ENCODE results near the gene ZBTB46.
"Not testable (repeated sequence)": the region's sequence is repeated elsewhere in the genome, so short reads cannot be mapped to it uniquely, and the experiment has no call there.

Gene ZBTB46, protein sequence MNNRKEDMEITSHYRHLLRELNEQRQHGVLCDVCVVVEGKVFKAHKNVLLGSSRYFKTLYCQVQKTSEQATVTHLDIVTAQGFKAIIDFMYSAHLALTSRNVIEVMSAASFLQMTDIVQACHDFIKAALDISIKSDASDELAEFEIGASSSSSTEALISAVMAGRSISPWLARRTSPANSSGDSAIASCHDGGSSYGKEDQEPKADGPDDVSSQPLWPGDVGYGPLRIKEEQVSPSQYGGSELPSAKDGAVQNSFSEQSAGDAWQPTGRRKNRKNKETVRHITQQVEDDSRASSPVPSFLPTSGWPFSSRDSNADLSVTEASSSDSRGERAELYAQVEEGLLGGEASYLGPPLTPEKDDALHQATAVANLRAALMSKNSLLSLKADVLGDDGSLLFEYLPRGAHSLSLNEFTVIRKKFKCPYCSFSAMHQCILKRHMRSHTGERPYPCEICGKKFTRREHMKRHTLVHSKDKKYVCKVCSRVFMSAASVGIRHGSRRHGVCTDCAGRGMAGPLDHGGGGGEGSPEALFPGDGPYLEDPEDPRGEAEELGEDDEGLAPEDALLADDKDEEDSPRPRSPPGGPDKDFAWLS

DNA sequence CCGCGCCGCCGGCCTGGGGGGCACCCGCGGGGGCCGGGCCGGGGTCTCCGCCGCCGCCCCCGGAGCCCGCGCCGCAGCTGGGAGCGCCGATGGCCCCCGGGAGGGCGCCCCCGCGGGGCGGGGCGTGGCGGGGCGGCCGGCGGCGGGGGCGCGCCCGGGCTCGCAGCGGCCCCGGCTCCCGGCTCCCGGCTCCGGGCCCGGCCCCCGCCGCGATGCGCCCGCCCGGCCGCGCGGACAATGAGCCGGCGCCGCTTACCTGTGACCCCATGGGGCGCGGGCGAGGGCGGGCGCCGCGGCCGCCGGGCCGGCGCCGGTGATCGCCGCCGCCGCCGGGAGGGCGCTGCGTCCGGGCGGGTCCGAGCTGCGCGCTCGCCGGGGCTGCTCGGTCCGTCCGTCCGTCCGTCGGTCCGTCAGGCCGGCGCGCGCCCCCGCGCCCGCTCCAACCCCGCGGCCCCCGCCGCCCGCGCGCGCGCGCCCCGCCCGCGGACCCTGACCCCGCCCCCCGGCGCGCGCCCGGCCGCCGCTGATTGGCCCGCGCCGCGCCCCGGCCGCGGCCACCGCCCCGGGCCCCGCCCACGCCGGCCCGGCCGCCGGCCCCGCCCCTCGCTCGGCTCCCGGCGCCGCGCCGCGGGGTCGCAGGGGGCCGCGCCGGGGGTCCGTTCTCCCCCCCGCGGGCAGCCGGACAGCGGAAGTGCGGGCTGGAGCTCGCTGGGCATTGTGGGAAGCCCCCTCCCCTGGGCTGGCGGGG, at the start of gene ZBTB46:
TSS of gene ZBTB46 (minus strand) at position 424 of the 748 bp plus-strand sequence. CDS start 40,507 bp downstream, outside the sequence.
- Histone ChIP-seq H3K4me1 (ENCODE audit: control insufficient read depth, insufficient read depth, low read length) (no peaks in the 10 kb centered on the region), H3K4me3 (ENCODE audit: low read length) (peak within 1 kb of the TSS; percentile 57), H3K36me3 (ENCODE audit: control insufficient read depth, insufficient read depth, low read length) (no peaks in the 10 kb centered on the region), H3K9ac (ENCODE audit: low read length) (no peak within 1 kb of the TSS), H3K27me3 (ENCODE audit: control insufficient read depth, insufficient read depth, low read length) (peaks cover 14% of the 10 kb centered on the region), H3K27ac (ENCODE audit: low read depth, low read length) (no peak within 1 kb of the TSS)

DNA sequence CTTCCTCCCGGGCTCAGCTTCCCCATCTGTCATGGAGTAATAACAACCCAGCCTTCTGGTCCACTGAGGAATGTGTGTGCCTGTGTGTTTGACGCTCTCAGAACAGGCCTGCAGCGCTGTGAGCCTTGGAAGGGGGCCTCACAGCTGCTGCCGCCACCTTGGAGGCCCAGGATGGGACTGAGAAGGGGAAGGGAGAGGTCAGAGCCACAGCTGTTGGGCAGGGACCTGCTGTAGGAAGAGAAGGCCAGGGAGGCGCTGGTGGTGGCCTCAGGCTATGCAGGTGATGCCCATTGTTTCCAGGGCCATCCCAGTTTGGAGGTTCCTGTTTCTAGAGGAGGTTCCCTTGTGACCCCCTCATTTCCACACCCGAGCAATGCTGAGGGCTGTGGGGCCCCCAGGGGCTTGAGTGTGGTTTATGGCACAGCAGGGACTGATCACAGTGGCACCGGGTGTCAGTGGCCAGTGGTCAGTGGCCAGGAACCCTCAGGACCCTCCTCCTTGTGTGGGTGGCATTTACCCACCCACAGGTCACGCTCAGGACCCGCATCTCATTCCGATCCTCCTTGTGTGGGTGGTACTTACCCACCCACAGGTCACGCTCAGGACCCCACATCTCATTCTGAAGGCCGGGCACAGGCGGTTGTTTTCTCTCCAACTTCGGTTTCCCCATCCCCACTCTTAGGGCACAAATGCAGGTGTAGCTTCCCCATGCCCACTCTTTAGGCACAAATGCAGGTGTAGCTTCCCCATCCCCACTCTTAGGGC, 48.0 kb upstream of the ZBTB46 start:
- no peaks in the 10 kb centered on the region for H3K27me3 ChIP-seq (ENCODE audit: control insufficient read depth, insufficient read depth, low read length)
- H3K9ac ChIP-seq (ENCODE audit: low read length), result no peak overlapping the region
- no peak overlapping the region for H3K27ac ChIP-seq (ENCODE audit: low read depth, low read length)
- H3K4me1 ChIP-seq (ENCODE audit: control insufficient read depth, insufficient read depth, low read length), result no peaks in the 10 kb centered on the region
- H3K36me3 ChIP-seq (ENCODE audit: control insufficient read depth, insufficient read depth, low read length), result peaks cover 28% of the 10 kb centered on the region
- no peak overlapping the region for H3K4me3 ChIP-seq (ENCODE audit: low read length)

DNA sequence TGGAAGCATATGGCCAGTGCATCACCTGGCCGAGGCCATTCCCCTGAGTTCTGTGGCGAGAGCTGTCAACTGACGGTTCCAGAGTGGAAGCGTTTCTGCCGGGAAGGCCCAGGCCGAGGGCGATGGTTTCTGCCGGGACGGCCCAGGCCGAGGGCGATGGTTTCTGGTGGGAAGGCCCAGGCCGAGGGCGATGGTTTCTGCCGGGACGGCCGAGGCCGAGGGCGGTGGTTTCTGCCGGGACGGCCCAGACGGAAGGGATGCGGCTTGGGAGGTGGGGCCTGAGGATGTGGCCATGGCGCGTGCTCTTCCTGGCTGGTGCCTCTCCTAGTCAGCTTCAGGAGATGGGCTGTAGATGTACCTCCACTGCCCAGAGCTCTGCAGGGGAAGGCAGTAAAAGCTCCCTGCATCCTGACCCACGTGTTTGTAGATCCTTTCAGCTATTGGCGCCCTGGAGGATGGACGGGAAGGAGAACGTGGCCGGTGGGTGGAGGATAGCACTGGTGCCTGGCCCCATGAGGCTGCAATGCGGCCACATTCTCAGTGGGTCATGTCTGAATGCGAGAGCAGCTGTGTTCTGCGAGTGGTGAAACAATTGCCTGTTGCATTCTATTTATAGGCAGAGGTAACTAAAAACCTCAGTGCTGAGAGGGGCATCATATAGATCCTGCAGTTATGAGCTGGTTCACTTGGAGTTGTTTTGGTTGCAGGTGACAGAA, 46.8 kb upstream of the ZBTB46 start:
- Histone ChIP-seq H3K27ac (ENCODE audit: low read depth, low read length) (no peak overlapping the region), H3K27me3 (ENCODE audit: control insufficient read depth, insufficient read depth, low read length) (no peaks in the 10 kb centered on the region), H3K4me1 (ENCODE audit: control insufficient read depth, insufficient read depth, low read length) (no peaks in the 10 kb centered on the region), H3K9ac (ENCODE audit: low read length) (no peak overlapping the region), H3K36me3 (ENCODE audit: control insufficient read depth, insufficient read depth, low read length) (peaks cover 29% of the 10 kb centered on the region), H3K4me3 (ENCODE audit: low read length) (no peak overlapping the region)

DNA sequence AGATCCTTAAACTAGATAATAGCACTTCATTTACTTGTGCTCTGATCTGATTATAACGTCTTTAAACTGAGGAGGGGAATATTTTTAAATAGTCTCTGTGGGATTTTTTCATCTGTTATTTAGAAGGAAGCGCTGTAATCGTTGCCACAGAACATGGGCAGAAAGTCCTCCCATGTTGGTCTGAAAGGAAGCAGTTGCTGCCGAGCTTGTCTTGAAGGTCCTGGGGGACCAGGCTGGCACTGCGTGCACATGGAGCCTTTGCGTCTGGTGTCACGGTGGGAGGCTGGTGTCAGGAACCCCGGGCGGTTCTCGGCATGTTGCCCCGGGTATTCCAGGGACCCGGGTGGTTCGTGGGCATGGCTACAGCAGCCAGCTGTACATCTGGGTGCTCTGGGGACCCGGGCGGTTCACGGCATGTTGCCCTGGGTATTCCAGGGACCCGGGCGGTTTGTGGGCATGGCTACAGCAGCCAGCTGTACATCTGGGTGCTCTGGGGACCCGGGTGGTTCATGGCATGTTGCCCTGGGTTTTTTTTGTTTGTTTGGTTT, 45.5 kb upstream of the ZBTB46 start:
- Histone ChIP-seq H3K9ac (ENCODE audit: low read length) (no peak overlapping the region), H3K27me3 (ENCODE audit: control insufficient read depth, insufficient read depth, low read length) (no peaks in the 10 kb centered on the region), H3K4me3 (ENCODE audit: low read length) (no peak overlapping the region), H3K36me3 (ENCODE audit: control insufficient read depth, insufficient read depth, low read length) (peaks cover 28% of the 10 kb centered on the region), H3K27ac (ENCODE audit: low read depth, low read length) (no peak overlapping the region), H3K4me1 (ENCODE audit: control insufficient read depth, insufficient read depth, low read length) (no peaks in the 10 kb centered on the region)

DNA sequence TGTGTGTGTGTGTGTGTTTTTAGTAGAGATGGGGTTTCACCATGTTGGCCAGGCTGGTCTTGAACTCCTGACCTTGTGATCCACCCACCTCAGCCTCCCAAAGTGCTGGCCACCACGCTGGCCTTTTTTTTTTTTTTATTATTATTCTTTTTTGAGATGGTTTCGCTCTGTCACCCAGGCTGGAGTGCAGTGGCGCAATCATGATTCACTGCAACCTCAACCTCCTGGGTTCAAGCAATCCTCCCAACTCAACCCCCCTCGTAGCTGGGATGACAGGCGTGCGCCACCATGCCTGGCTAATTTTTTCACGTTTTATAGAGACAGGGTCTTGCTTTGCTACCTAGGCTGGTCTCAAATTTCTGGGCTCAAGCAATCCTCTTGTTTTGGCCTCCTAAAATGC, 43.2 kb upstream of the ZBTB46 start:
- H3K36me3 ChIP-seq (ENCODE audit: control insufficient read depth, insufficient read depth, low read length), result peaks cover 27% of the 10 kb centered on the region
- not testable (repeated sequence) for H3K27me3 ChIP-seq (ENCODE audit: control insufficient read depth, insufficient read depth, low read length); H3K9ac ChIP-seq (ENCODE audit: low read length); H3K27ac ChIP-seq (ENCODE audit: low read depth, low read length); H3K4me1 ChIP-seq (ENCODE audit: control insufficient read depth, insufficient read depth, low read length); H3K4me3 ChIP-seq (ENCODE audit: low read length)

DNA sequence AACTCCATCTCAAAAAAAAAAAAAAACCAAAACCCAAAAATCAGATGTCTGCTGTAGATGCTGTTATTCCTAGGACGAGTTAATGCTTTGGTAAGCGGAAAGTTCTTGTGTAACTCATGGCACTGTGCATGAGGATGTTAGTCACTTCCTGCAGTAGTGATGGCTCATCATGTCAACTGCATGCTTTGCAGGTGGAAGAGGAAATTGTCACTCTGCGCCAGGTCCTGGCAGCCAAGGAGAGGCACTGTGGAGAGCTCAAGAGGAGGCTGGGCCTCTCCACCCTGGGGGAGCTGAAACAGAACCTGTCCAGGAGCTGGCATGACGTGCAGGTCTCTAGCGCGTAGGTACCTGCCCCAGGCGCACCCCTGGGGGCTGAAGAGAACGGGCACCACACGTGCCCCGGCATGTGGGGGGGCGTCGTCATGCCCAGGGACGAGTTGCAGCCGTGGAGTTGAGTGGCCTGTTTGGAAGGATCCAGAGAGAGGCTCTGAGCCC, 42.5 kb upstream of the ZBTB46 start:
- no peaks in the 10 kb centered on the region for H3K4me1 ChIP-seq (ENCODE audit: control insufficient read depth, insufficient read depth, low read length)
- no peaks in the 10 kb centered on the region for H3K27me3 ChIP-seq (ENCODE audit: control insufficient read depth, insufficient read depth, low read length)
- peaks cover 29% of the 10 kb centered on the region for H3K36me3 ChIP-seq (ENCODE audit: control insufficient read depth, insufficient read depth, low read length)
- no peak overlapping the region for H3K9ac ChIP-seq (ENCODE audit: low read length)
- H3K27ac ChIP-seq (ENCODE audit: low read depth, low read length), result no peak overlapping the region
- no peak overlapping the region for H3K4me3 ChIP-seq (ENCODE audit: low read length)

DNA sequence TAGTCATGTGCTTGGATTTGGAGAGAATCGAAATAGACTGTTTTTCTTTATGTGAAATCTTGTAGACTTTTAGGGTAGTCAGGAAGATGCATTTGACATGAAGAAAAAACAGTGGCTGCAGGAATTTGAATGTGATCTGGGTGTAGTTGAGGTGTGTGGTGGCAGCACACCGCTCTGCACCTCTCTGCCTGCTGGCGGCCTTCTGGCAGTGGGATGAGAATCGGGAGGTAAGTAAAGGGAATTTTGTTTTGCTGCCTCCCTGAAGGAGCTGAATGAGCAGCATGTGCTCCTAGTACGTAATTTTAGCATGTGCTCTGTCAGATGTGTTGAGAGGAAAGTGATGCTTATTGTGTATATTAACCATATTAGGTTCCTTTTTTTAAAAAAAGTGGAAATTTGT, 37.2 kb upstream of the ZBTB46 start:
- no peak overlapping the region for H3K27ac ChIP-seq (ENCODE audit: low read depth, low read length)
- no peak overlapping the region for H3K4me3 ChIP-seq (ENCODE audit: low read length)
- H3K9ac ChIP-seq (ENCODE audit: low read length), result no peak overlapping the region
- peaks cover 6% of the 10 kb centered on the region for H3K36me3 ChIP-seq (ENCODE audit: control insufficient read depth, insufficient read depth, low read length)
- peaks cover 2% of the 10 kb centered on the region for H3K4me1 ChIP-seq (ENCODE audit: control insufficient read depth, insufficient read depth, low read length)
- no peaks in the 10 kb centered on the region for H3K27me3 ChIP-seq (ENCODE audit: control insufficient read depth, insufficient read depth, low read length)

DNA sequence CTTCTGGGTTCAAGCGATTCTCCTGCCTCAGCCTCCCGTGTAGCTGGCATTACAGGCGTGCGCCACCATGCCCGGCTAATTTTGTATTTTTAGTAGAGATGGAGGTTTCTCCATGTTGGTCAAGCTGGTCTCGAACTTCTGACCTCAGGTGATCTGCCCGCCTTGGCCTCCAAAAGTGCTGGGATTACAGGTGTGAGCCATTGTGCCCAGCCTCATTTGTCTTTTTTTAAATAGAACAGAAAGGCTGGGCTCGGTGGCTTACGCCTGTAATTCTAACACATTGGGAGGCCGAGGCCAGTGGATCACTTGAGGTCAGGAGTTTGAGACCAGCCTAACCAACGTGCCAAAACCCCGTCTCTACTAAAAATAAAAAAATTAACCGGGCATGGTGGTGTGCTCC, 36.0 kb upstream of the ZBTB46 start:
- H3K4me1 ChIP-seq (ENCODE audit: control insufficient read depth, insufficient read depth, low read length); H3K9ac ChIP-seq (ENCODE audit: low read length); H3K27ac ChIP-seq (ENCODE audit: low read depth, low read length); H3K27me3 ChIP-seq (ENCODE audit: control insufficient read depth, insufficient read depth, low read length); H3K4me3 ChIP-seq (ENCODE audit: low read length); H3K36me3 ChIP-seq (ENCODE audit: control insufficient read depth, insufficient read depth, low read length): not testable (repeated sequence)

DNA sequence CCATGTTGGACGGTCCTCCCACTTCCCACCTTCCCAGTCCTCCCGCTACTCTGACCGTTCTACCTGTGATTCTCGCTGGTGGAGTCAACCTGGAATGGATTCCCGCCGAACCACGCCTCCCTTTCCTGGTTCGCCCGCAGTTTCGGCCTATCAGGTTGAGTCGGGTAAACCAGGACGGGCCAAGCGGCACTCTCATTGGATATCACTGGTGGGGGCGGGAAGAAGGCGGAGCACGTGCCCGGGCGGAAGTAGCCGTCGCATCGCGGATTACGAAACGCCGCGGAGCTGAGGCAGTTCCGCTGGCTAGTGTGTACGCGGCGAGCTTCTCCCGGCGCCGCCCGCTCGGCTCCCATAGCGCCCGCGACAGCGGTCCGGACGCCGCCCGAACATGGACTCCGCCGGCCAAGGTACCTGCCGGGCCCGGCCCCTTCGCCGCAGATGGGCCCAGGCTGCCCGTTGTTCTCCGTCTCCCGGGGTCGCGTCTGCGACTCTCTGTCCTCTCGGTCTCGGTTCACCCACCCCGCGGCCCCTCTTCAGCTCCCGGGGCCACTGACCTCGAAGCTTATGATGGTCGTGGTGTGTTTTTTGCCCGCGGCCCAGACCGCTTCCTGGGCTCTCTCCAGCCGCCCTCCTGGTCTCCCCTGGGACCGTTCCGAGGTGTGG, 34.0 kb upstream of the ZBTB46 start, which contains the start of gene TPD52L2:
TSS of gene TPD52L2 (plus strand) at position 293 of the 663 bp plus-strand sequence. CDS start at position 389, 96 bp downstream.
- Histone ChIP-seq H3K4me1 (ENCODE audit: control insufficient read depth, insufficient read depth, low read length) (peaks cover 2% of the 10 kb centered on the region), H3K4me3 (ENCODE audit: low read length) (peak within 1 kb of the TSS; percentile 95), H3K9ac (ENCODE audit: low read length) (peak within 1 kb of the TSS; percentile 86), H3K27ac (ENCODE audit: low read depth, low read length) (peak within 1 kb of the TSS; percentile 90), H3K27me3 (ENCODE audit: control insufficient read depth, insufficient read depth, low read length) (no peaks in the 10 kb centered on the region), H3K36me3 (ENCODE audit: control insufficient read depth, insufficient read depth, low read length) (peaks cover 7% of the 10 kb centered on the region)

DNA sequence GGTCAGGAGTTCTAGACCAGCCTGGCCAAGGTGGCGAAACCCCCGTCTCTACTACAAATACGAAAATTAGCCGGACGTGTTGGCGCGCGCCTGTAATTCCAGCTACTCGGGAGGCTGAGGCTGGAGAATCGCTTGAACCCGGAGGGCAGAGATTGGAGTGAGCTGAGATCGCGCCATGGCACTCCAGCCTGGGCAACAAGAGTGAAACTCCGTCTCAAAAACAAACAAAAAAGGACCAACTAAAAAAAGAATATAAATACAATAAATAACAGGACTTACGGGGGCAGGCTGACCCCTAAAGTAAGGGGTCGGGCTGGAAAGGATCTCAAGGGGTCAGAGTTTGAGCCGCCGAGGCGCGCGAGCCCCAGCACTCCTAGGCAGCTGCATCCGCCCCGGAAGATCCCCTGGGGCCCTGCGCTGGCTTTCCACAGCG, 33.5 kb upstream of the ZBTB46 start:
- peaks cover 2% of the 10 kb centered on the region for H3K4me1 ChIP-seq (ENCODE audit: control insufficient read depth, insufficient read depth, low read length)

More for the DNA sequence above, 33.5 kb upstream of the ZBTB46 start:
- Histone ChIP-seq H3K36me3 (ENCODE audit: control insufficient read depth, insufficient read depth, low read length) (peaks cover 7% of the 10 kb centered on the region), H3K4me3 (ENCODE audit: low read length) (peak overlapping the region; percentile 95), H3K27me3 (ENCODE audit: control insufficient read depth, insufficient read depth, low read length) (no peaks in the 10 kb centered on the region), H3K9ac (ENCODE audit: low read length) (peak overlapping the region; percentile 24), H3K27ac (ENCODE audit: low read depth, low read length) (peak overlapping the region; percentile 77)
